SU-DHL-6 (cell line): Measurements from ENCODE around the gene KRT4.

Source experiments
- EZH2phosphoT487 ChIP-seq: fragments of 200-600 bp; sonication (generic), shearing (Covaris generic); conservative IDR thresholded peaks from 2 replicates; pipeline ENCODE4 v1.6.1; 2018; ENCODE audit warnings: mild to moderate bottlenecking, antibody characterized with exemption, low read length, moderate library complexity, mixed read lengths
- TF ChIP-seq, protein P1 (sequence below): fragments of 200-600 bp; sonication (generic); IDR thresholded peaks from one replicate; pipeline ENCODE4 v1.5.1; 2017; ENCODE audit warnings: antibody characterized with exemption, mild to moderate bottlenecking, low read length, moderate library complexity; ENCODE audit not compliant: insufficient read depth, poor library complexity, severe bottlenecking

- TF ChIP-seq, protein P1, sequence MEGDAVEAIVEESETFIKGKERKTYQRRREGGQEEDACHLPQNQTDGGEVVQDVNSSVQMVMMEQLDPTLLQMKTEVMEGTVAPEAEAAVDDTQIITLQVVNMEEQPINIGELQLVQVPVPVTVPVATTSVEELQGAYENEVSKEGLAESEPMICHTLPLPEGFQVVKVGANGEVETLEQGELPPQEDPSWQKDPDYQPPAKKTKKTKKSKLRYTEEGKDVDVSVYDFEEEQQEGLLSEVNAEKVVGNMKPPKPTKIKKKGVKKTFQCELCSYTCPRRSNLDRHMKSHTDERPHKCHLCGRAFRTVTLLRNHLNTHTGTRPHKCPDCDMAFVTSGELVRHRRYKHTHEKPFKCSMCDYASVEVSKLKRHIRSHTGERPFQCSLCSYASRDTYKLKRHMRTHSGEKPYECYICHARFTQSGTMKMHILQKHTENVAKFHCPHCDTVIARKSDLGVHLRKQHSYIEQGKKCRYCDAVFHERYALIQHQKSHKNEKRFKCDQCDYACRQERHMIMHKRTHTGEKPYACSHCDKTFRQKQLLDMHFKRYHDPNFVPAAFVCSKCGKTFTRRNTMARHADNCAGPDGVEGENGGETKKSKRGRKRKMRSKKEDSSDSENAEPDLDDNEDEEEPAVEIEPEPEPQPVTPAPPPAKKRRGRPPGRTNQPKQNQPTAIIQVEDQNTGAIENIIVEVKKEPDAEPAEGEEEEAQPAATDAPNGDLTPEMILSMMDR: no peak
- no peak for TF ChIP-seq EZH2phosphoT487
Observed at GRCh38 chr12:52812073-52812400, 1.9 kb downstream of the KRT4 start.
